GM21619 (cell line): ENCODE data around the gene DNAAF5.
A peak's percentile ranks its signal among the peaks of the same experiment; 100 is the strongest.
"Not testable (repeated sequence)": the region's sequence is repeated elsewhere in the genome, so short reads cannot be mapped to it uniquely, and the experiment has no call there.

Experiments used
- ATAC-seq: cut with Tn5 transposase; IDR thresholded peaks from one replicate; pipeline ENCODE4 v1.9.1; 2021; ENCODE audit not compliant: unreplicated experiment

DNAAF5 gene

DNA sequence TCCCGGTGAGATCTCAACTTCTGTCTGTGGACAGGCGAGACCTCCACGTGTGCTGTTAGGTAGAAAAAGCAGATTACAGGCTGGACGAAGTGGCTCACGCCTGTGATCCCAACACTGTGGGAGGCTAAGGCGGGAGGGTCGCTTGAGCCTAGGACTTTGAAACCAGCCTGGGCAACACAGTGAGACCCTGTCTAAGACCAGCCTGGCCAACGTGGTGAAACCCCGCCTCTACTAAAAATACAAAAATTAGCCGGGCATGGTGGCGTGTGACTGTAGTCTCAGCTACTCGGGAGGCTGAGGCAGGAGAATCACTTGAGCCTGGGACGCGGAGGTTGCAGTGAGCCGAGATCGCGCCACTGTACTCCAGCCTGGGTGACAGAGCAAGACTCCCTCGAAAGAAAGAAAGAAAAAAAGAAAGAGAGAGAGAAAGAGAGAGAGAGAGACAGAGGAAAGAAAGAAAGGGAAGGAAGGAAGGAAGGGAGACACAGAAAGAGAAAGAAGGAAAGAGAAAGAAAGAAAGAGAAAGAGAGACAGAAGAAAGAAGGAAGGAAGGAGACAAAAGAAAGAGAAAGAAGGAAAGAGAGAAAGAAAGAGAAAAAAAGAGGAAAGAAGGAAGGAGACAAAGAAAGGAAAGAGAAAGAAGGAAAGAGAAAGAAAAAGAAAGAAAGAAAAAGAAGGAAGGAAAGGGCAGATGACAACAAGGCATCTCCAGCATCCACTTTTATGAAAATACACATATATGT, 76.2 kb downstream of the DNAAF5 start:
- no peak for ATAC-seq

- ATAC-seq, result no peak
Measured at GRCh38 chr7:803243-803635, 76.7 kb downstream of the DNAAF5 start.

DNA sequence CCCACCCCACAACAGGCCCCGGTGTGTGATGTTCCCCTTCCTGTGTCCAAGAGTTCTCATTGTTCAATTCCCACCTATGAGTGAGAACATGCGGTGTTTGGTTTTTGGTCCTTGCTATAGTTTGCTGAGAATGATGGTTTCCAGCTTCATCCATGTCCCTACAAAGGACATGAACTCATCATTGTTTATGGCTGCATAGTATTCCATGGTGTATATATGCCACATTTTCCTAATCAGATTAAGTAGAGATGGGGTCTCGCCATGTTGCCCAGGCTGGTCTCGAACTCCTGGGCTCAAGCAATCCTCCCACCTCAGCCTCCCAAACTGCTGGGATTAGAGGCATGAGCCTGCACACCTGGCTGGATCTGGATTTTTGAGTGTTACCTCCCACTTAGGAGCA, 77.3 kb downstream of the DNAAF5 start:
- ATAC-seq, result not testable (repeated sequence)

- no peak for ATAC-seq
Measured at GRCh38 chr7:805261-805660, 78.8 kb downstream of the DNAAF5 start.

DNA sequence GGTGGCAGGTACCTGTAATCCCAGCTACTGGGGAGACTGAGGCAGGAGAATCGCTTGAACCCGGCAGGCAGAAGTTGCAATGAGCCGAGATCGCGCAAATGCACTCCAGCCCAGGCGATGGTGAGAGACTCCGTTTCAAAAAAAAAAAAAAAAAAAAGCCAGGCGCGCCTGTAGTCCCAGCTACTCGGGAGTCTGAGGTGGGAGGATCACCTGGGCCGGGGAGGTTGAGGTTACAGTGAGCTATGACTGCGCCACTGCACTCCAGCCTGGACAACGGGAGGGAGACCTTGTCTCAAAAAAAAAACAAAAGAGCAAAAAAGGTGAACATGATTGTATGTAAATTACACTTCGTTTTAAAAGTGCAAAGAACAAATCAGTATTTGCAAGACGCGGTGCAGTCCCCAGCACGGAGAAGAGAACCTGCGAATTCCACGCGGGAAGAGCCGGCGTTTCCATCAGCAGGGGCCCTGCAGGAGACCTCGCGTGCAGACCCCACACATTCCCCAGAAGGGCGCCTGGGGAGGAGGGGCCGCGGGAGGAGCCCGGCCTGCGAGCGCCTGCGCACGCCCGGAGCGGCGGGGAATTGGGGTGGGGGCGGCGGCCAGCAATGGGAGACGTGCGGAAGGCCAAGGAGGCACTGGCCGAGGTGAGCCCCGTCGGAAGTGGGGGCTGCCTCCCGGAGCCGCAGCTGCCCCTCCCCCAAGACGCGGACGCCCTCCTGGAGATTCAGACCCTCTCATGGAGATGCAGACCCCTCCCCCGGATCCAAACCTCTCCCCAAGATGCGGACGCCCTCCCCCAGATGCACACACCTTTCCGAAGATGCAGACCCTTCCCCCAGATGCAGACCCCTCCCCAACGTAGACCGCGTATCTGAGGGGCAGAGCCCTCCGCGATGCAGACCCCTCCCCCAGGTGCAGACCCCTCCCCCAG, 89.1 kb downstream of the DNAAF5 start:
- ATAC-seq, result no peak

GRCh38 chr7:816300-816750, 89.8 kb downstream of the DNAAF5 start:
- ATAC-seq, result peak; percentile 75

- ATAC-seq, result peak; percentile 10
Measured at GRCh38 chr7:816751-817671, 90.5 kb downstream of the DNAAF5 start.

- ATAC-seq, result no peak
Measured at GRCh38 chr7:818031-818699, 91.7 kb downstream of the DNAAF5 start.

DNA sequence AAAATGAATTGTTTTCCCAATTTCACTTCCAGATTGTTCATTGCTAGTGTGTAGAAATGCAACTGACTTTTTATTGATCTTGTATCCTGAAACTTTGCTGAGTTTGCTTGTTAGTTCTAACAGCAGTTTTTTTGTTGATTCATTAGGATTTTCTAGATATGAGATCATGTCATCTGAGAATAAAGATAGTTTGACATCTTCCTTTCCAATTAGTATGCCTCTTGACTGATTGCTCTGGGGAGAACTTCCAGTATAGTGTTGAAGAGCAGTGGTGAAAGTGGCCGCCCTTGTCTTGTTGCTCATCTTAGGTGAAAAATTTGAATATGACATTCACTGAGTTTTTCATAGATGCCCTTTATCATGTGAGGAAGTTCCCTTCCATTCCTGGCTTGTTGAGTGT, 93.8 kb downstream of the DNAAF5 start:
- no peak for ATAC-seq

DNA sequence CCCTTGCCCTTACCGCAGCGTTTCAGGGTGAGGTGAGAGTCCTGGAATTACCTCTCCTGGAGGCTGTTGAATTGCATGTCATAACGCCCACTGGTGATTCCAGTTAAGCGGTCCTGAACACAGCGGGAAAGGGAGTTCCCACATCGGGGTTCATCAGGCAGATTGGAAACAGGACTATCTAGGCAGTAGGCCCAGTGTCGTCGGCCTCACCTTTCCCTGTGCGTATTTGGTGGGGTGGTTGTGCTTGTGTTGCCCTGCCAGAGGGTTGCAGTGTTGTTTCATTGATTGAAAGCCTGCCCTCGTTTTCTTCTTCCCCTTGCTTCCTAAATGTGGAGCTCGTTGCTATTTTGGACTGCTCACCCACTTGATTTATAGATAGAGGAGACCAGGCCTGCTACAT, 95.2 kb downstream of the DNAAF5 start:
- no peak for ATAC-seq

DNA sequence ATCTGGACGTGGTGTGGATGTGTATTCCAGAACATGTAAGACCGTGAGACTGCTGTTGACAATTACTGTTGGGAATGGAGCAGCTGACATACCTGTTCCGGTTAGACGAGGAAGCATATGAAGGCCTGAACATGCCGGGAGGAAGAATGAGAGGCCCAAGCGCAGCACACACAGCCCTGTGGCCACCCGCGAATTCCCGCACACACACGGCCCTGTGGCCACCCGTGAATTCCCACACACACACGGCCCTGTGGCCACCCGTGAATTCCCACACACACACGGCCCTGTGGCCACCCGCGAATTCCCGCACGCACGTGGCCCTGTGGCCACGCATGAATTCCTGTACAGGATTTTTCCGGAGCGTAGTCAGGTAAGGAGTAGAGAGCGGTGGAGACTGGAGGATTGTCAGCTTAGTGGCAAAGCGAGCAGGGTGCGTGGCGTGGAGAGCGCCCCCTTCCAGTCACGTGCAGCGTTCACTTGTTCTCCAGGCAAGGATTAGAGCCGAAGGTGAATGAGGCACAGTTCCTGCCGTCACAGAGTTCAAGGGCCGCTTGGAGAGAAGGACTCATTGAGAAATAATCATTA, 96.3 kb downstream of the DNAAF5 start:
- ATAC-seq, result no peak

DNA sequence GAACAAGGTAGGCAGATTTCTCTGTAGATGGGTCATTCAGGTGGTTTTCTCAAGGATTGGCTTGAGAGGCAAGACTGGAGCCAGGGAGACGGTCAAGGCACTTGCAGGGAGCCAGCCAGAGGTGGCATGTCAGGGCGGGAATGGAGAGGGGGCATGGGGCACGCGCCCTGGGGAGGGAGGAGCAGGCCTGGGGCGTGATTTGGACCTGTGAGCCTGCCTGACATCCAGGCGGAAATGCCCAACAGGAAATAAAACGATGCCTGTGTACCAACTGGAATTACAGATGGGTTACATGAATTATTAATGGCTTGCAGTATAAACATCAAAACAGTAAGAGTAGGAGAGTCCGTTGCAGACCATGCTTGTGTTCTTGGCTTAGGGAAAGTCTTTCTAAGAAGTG, 97.2 kb downstream of the DNAAF5 start:
- ATAC-seq, result no peak

DNA sequence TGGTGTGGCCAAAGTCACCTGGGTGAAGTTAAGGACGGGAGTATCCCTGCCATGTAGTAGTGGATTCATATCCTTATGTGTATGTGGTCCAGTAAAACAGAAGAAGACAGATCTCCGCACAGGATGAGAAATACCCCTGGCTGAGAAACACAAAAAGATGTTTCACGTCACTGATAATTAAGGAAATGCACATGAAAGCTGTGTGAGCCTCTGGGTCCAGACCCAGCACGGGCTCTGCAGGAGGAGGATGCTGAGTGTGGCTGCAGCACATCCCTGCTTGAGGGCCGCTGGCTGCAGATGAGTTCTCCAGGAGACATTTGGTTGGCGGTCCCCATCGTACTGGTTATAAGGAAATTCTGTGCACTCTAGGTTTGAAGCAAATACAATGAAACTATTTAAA, 97.6 kb downstream of the DNAAF5 start:
- no peak for ATAC-seq

GRCh38 chr7:824664-825063, 98.2 kb downstream of the DNAAF5 start:
- no peak for ATAC-seq

- no peak for ATAC-seq
Measured at GRCh38 chr7:825386-825785, 98.9 kb downstream of the DNAAF5 start.

- no peak for ATAC-seq
Measured at GRCh38 chr7:826230-826917, 99.9 kb downstream of the DNAAF5 start.

DNA sequence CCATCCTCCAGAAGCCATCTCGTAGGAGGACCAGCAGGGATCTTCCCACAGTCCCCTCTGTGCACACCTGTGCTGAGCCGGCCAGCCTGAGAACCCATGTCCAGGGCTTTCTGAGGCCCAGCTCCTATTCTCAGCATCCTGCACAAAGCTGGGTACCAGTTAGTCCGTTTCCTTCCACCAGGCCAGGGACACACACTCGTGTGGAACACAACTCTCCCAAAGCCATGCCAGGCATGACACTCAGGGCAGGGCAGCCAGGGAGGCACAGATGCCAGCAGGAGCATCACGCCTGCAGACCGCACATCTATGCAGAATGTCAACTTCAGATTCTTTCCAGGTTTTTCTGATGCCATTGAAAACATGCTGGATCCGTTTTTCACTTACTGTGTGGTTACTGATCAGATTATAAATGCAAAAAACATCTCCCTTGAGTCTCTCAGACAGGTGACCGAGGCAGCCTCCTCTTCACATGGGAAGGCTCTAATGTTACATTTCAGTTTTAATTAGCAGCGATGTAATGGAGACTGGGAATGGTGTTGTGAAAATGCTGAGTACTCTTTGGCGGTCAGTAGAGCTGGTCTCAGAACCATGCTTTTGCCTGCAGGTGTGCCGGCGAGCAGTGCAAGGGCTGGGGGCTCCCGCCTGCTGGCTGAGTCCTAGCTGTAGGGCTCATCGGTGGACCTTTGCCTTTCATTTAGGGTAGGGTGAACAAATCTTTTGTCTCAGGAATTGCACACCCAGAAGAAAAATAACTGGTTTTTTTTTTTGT, 102.5 kb downstream of the DNAAF5 start:
- no peak for ATAC-seq

- ATAC-seq, result no peak
Measured at GRCh38 chr7:830069-830468, 103.6 kb downstream of the DNAAF5 start.
